GM12878 (cell line): ENCODE results near the gene SLC2A8. TPM values are rescaled to one million over a fixed set of nuclear protein-coding genes. Genes with fewer than 3 reads are reported as not detected.

ENCODE experiments used
- CBX5 ChIP-seq: sonication (generic); IDR thresholded peaks from 2 replicates; pipeline ENCODE4 v1.6.1; 2016; ENCODE audit warnings: low read depth, moderate library complexity, mild to moderate bottlenecking, inconsistent platforms
- CEBPB ChIP-seq, 2 experiments: fragments of 150-350 bp in 1 of 2; IDR thresholded peaks; 2 replicates each; pipeline ENCODE4 v1.6.1; 2012 to 2014; ENCODE audit warnings: low read depth in 2 of 2, low read length in 2 of 2, borderline replicate concordance in 1 of 2, inconsistent platforms in 1 of 2
- CHD2 ChIP-seq: IDR thresholded peaks from 2 replicates; pipeline ENCODE4 v1.6.1; 2011; ENCODE audit warnings: low read depth, low read length, improper control_type of control experiment, borderline replicate concordance
- CREM ChIP-seq: IDR thresholded peaks from 2 replicates; pipeline ENCODE4 v1.6.1; 2014; ENCODE audit warnings: antibody characterized with exemption, low read depth
- DPF2 ChIP-seq: fragments of 450-650 bp; IDR thresholded peaks from 2 replicates; pipeline ENCODE4 v1.6.1; 2017; ENCODE audit warnings: mild to moderate bottlenecking
- E2F8 ChIP-seq: fragments of 450-650 bp; IDR thresholded peaks from 2 replicates; pipeline ENCODE4 v1.6.1; 2018; ENCODE audit warnings: mild to moderate bottlenecking, low read depth, moderate library complexity; ENCODE audit not compliant: partially characterized antibody
- E4F1 ChIP-seq: fragments of 450-650 bp; IDR thresholded peaks from 2 replicates; pipeline ENCODE4 v1.6.1; 2018; ENCODE audit warnings: borderline replicate concordance, mild to moderate bottlenecking; ENCODE audit not compliant: partially characterized antibody
- ETV6 ChIP-seq, 2 experiments: fragments of 450-650 bp in 1 of 2; IDR thresholded peaks in 1 of 2; conservative IDR thresholded peaks in 1 of 2; 2 replicates each; pipeline ENCODE4 v1.6.1; 2014; ENCODE audit warnings: antibody characterized with exemption in 1 of 2, borderline replicate concordance in 1 of 2, low read depth in 1 of 2, mild to moderate bottlenecking in 1 of 2, moderate library complexity in 1 of 2
- GABPA ChIP-seq: IDR thresholded peaks from 2 replicates; pipeline ENCODE4 v1.6.1; 2014; ENCODE audit warnings: antibody characterized with exemption, low read depth, mild to moderate bottlenecking, inconsistent platforms
- JUNB ChIP-seq: IDR thresholded peaks from 2 replicates; pipeline ENCODE4 v1.6.1; 2016; ENCODE audit warnings: antibody characterized with exemption, mild to moderate bottlenecking
- LARP7 ChIP-seq: fragments of 450-650 bp; IDR thresholded peaks from 2 replicates; pipeline ENCODE4 v1.6.1; 2017; ENCODE audit warnings: mild to moderate bottlenecking
- MEF2A ChIP-seq: IDR thresholded peaks from 2 replicates; pipeline ENCODE4 v1.6.1; 2011; ENCODE audit warnings: low read depth, mild to moderate bottlenecking, low read length, moderate library complexity; ENCODE audit not compliant: insufficient read depth
- NBN ChIP-seq: fragments of 450-650 bp; IDR thresholded peaks from 2 replicates; pipeline ENCODE4 v1.6.1; 2016
- NFXL1 ChIP-seq: fragments of 450-650 bp; IDR thresholded peaks from 2 replicates; pipeline ENCODE4 v1.6.1; 2017; ENCODE audit warnings: antibody characterized with exemption, mild to moderate bottlenecking, borderline replicate concordance
- NFYA ChIP-seq: IDR thresholded peaks from 2 replicates; pipeline ENCODE4 v1.6.1; 2011; ENCODE audit warnings: low read depth, mild to moderate bottlenecking, low read length, improper control_type of control experiment, borderline replicate concordance
- TARDBP ChIP-seq: IDR thresholded peaks from 2 replicates; pipeline ENCODE4 v1.6.1; 2016; ENCODE audit warnings: borderline replicate concordance
- TBL1XR1 ChIP-seq: IDR thresholded peaks from 2 replicates; pipeline ENCODE4 v1.6.1; 2012; ENCODE audit warnings: low read depth, low read length, improper control_type of control experiment
- TCF7 ChIP-seq: IDR thresholded peaks from 2 replicates; pipeline ENCODE4 v1.6.1; 2014; ENCODE audit warnings: antibody characterized with exemption, borderline replicate concordance
- ZBED1 ChIP-seq: IDR thresholded peaks from 2 replicates; pipeline ENCODE4 v1.6.1; 2016; ENCODE audit warnings: borderline replicate concordance
- ZNF24 ChIP-seq: fragments of 450-650 bp; IDR thresholded peaks from 2 replicates; pipeline ENCODE4 v1.6.1; 2017; ENCODE audit warnings: antibody characterized with exemption, mild to moderate bottlenecking
- ZNF384 ChIP-seq: IDR thresholded peaks from 2 replicates; pipeline ENCODE4 v1.6.1; 2012; ENCODE audit warnings: low read depth, mild to moderate bottlenecking, low read length, improper control_type of control experiment, borderline replicate concordance
- polyA plus RNA-seq, 11 experiments: library from polyadenylated mRNA; depleted of rRNA in 4 of 11; unstranded in 6 of 11; stranded (reverse) in 5 of 11; fragments of >200 nt; fragmentation: Nextera tagmentation in 4 of 11; fragmentation: Illumina TruSeq in 1 of 11; extraction: Ambion mirVana in 4 of 11; extraction: Trizol in 1 of 11; gene quantifications; 1 replicate in 1 of 11; 2 replicates in 10 of 11; pipeline versions ENCODE4 v1.2.1 to v1.2.3, GENCODE V29; 2011 to 2016; ENCODE audit warnings: inconsistent platforms in 2 of 11, missing spikeins in 2 of 11, low read depth in 1 of 11
- total RNA-seq, 4 experiments: library from RNA; depleted of rRNA in 3 of 4; stranded (reverse); fragments of >200 nt in 3 of 4; fragmentation: Illumina TruSeq in 1 of 4; extraction: Trizol in 1 of 4; gene quantifications; 2 replicates each; pipeline versions ENCODE4 v1.2.1 to v1.2.3, GENCODE V29; 2013 to 2021
- TF ChIP-seq, protein P1 (sequence below): fragments of 450-650 bp; IDR thresholded peaks from 2 replicates; pipeline ENCODE4 v1.6.1; 2016; ENCODE audit warnings: mild to moderate bottlenecking
- TF ChIP-seq, protein P2 (sequence below): IDR thresholded peaks from 2 replicates; pipeline ENCODE4 v1.6.1; 2011; ENCODE audit warnings: mild to moderate bottlenecking, low read depth, low read length, moderate library complexity; ENCODE audit not compliant: insufficient replicate concordance

Gene SLC2A8
- total and polyA plus RNA-seq, 10 of the 15 experiments (the other 5 are each of a cell fraction or from before 2014, with no cell fraction given) = 0.31 to 22.7 (median 10.0) TPM

- TF ChIP-seq ZNF384 (peak; percentile 79), NFXL1 (no peak), NBN (peak; percentile 96), CHD2 (peak; percentile 67; the same call in 1 of the 2 replicates), LARP7 (0 out of 2 replicates have a peak, but pooled peaks have one; percentile 26), JUNB (peak; percentile 58), DPF2 (peak; percentile 81), E2F8 (peak; percentile 74), TARDBP (peak; percentile 55; the same call in 1 of the 2 replicates), ZNF24 (0 out of 2 replicates have a peak, but pooled peaks have one; percentile 6), MEF2A (peak; percentile 71; the same call in 1 of the 2 replicates), CBX5 (peak; percentile 67; the same call in 1 of the 2 replicates), E4F1 (no peak), ZBED1 (peak; percentile 78; the same call in 1 of the 2 replicates), TBL1XR1 (peak; percentile 92; the same call in 1 of the 2 replicates), GABPA (peak; percentile 40), NFYA (no peak), CEBPB (IDR thresholded peaks at IDR 0.05; ENCODE audit: borderline replicate concordance in 1 of 2, low read depth in 2 of 2, low read length in 2 of 2) (peak in 1 of 2 experiments; percentile 99; a peak in 2 of 4 replicates), CREM (peak; percentile 91), ETV6 (conservative IDR thresholded peaks at IDR 0.05 in 1 of 2, IDR thresholded peaks at IDR 0.05 in 1 of 2; ENCODE audit: borderline replicate concordance in 1 of 2, low read depth in 1 of 2) (peak in 1 of 2 experiments; percentile 32; a peak in 1 of 4 replicates), TCF7 (peak; percentile 100)
- TF ChIP-seq, protein P1, sequence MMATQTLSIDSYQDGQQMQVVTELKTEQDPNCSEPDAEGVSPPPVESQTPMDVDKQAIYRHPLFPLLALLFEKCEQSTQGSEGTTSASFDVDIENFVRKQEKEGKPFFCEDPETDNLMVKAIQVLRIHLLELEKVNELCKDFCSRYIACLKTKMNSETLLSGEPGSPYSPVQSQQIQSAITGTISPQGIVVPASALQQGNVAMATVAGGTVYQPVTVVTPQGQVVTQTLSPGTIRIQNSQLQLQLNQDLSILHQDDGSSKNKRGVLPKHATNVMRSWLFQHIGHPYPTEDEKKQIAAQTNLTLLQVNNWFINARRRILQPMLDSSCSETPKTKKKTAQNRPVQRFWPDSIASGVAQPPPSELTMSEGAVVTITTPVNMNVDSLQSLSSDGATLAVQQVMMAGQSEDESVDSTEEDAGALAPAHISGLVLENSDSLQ = peak; percentile 89
- TF ChIP-seq, protein P2, sequence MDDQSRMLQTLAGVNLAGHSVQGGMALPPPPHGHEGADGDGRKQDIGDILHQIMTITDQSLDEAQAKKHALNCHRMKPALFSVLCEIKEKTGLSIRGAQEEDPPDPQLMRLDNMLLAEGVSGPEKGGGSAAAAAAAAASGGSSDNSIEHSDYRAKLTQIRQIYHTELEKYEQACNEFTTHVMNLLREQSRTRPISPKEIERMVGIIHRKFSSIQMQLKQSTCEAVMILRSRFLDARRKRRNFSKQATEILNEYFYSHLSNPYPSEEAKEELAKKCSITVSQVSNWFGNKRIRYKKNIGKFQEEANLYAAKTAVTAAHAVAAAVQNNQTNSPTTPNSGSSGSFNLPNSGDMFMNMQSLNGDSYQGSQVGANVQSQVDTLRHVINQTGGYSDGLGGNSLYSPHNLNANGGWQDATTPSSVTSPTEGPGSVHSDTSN = no peak
These were observed 8.7 kb upstream of the SLC2A8 start (continued) for GRCh38 chr9:127388037-127388855.
